Measurements from ENCODE around the gene ZBTB8A. TPM values are rescaled to one million over a fixed set of nuclear protein-coding genes. Genes with fewer than 3 reads are reported as not detected.
"Not testable (repeated sequence)": the region's sequence is repeated elsewhere in the genome, so short reads cannot be mapped to it uniquely, and the experiment has no call there.

The ZBTB8A gene
- total RNA-seq, 1 experiment from 2014 or later, result 3.5 TPM

- peak; percentile 50 for DNase-seq
- ATAC-seq, result peak; percentile 46
- Histone ChIP-seq H3K27ac (ENCODE audit: low read length) (peak overlapping the region; percentile 72), H3K4me2 (ENCODE audit: low read length) (no peak overlapping the region), H3K36me3 (ENCODE audit: low read depth, low read length) (peaks cover 7% of the 10 kb centered on the region; the same call in 1 of the 2 replicates), H3K9ac (ENCODE audit: low read length) (peak overlapping the region; percentile 31; the same call in 1 of the 2 replicates), H3K27me3 (ENCODE audit: low read length) (no peaks in the 10 kb centered on the region), H2AFZ (ENCODE audit: low read length) (no peak overlapping the region), H3K9me2 (replicated peaks; ENCODE audit: low read length) (no peaks in the 10 kb centered on the region), H3F3A (ENCODE audit: low read length, unreplicated experiment) (no peaks in the 10 kb centered on the region), H3K79me2 (ENCODE audit: low read length) (peaks cover 48% of the 10 kb centered on the region), H3K9me3 (ENCODE audit: low read length) (no peaks in the 10 kb centered on the region), H3K4me1 (ENCODE audit: insufficient read depth, low read length) (peaks cover 12% of the 10 kb centered on the region; the same call in 1 of the 2 replicates), H3K4me3 (ENCODE audit: low read length) (no peak overlapping the region), H4K20me1 (ENCODE audit: low read length) (no peaks in the 10 kb centered on the region)
- intact Hi-C loops (cut with micrococcal nuclease), result no loop called here
- ChIA-PET POLR2A (ENCODE audit: unreplicated experiment) (no interaction called here), CTCF (interaction anchor here (0.7 kb wide), 1 partner anchor 236 kb away, joined by 3 read pairs; no protein-coding TSS in a partner anchor)
- BruUV-seq (replicated peaks), result no TSS peak
- no peak for TF ChIP-seq EZH2 (IDR thresholded peaks at IDR 0.05; ENCODE audit: low read length, unreplicated experiment)
- TF ChIP-seq EZH2phosphoT487 (IDR thresholded peaks at IDR 0.05; ENCODE audit: borderline replicate concordance, low read length), result no peak
- no peak for TF ChIP-seq CTCF (conservative IDR thresholded peaks at IDR 0.05; ENCODE audit: low read depth, low read length)
These were observed 97.9 kb downstream of the ZBTB8A start for GRCh38 chr1:32636914-32637645.

- Histone ChIP-seq H4K20me1 (ENCODE audit: low read length) (no peaks in the 10 kb centered on the region), H3K79me2 (ENCODE audit: low read length) (peaks cover 65% of the 10 kb centered on the region), H3K27me3 (ENCODE audit: low read length) (no peaks in the 10 kb centered on the region), H2AFZ (ENCODE audit: low read length) (no peak overlapping the region), H3K4me2 (ENCODE audit: low read length) (no peak overlapping the region), H3K9me3 (ENCODE audit: low read length) (no peaks in the 10 kb centered on the region), H3K4me3 (ENCODE audit: low read length) (no peak overlapping the region), H3K27ac (ENCODE audit: low read length) (no peak overlapping the region), H3K4me1 (ENCODE audit: insufficient read depth, low read length) (peaks cover 12% of the 10 kb centered on the region; the same call in 1 of the 2 replicates), H3F3A (ENCODE audit: low read length, unreplicated experiment) (no peaks in the 10 kb centered on the region), H3K9me2 (replicated peaks; ENCODE audit: low read length) (no peaks in the 10 kb centered on the region), H3K36me3 (ENCODE audit: low read depth, low read length) (no peaks in the 10 kb centered on the region; the same call in 1 of the 2 replicates), H3K9ac (ENCODE audit: low read length) (no peak overlapping the region)
- no TSS peak for BruUV-seq (replicated peaks)
- intact Hi-C loops (cut with micrococcal nuclease), result no loop called here
- CTCF ChIA-PET, result no interaction called here
- ATAC-seq (peak; percentile 11; the same call in 1 of the 2 replicates), DNase-seq (no peak)
- TF ChIP-seq EZH2phosphoT487 (IDR thresholded peaks at IDR 0.05; ENCODE audit: borderline replicate concordance, low read length), result no peak
- no peak for TF ChIP-seq CTCF (conservative IDR thresholded peaks at IDR 0.05; ENCODE audit: low read depth, low read length)
- POLR2A ChIA-PET (ENCODE audit: unreplicated experiment), result no interaction called here
These were observed 100.4 kb downstream of the ZBTB8A start for GRCh38 chr1:32639489-32640075.

GRCh38 chr1:32642292-32642827, 103.1 kb downstream of the ZBTB8A start:
- H3K9me3 ChIP-seq (ENCODE audit: low read length); ATAC-seq; intact Hi-C loops (cut with micrococcal nuclease); H3K9me2 ChIP-seq (replicated peaks; ENCODE audit: low read length); H3K9ac ChIP-seq (ENCODE audit: low read length); H3K4me2 ChIP-seq (ENCODE audit: low read length); H3K36me3 ChIP-seq (ENCODE audit: low read depth, low read length); H3F3A ChIP-seq (ENCODE audit: low read length, unreplicated experiment); H3K4me3 ChIP-seq (ENCODE audit: low read length); DNase-seq; POLR2A ChIA-PET (ENCODE audit: unreplicated experiment); H3K27me3 ChIP-seq (ENCODE audit: low read length); H3K4me1 ChIP-seq (ENCODE audit: insufficient read depth, low read length); H2AFZ ChIP-seq (ENCODE audit: low read length); BruUV-seq (replicated peaks); H3K27ac ChIP-seq (ENCODE audit: low read length); CTCF ChIA-PET; H4K20me1 ChIP-seq (ENCODE audit: low read length): not testable (repeated sequence)
- H3K79me2 ChIP-seq (ENCODE audit: low read length), result peaks cover 68% of the 10 kb centered on the region
